K562 (cell line): ENCODE results near the gene NUCKS1. TPM values are rescaled to one million over a fixed set of nuclear protein-coding genes. Genes with fewer than 3 reads are reported as not detected.

ENCODE experiments used
- ARID3B ChIP-seq: fragments of 250-450 bp; sonication (Bioruptor Pico); IDR thresholded peaks from 2 replicates; pipeline ENCODE4 v1.4.0; 2020; ENCODE audit warnings: borderline replicate concordance
- ARID4B ChIP-seq: sonication (generic); formaldehyde crosslinking; IDR thresholded peaks from 2 replicates; pipeline ENCODE4 v1.8.0; 2022; ENCODE audit warnings: mild to moderate bottlenecking, missing genetic modification reagents
- BMI1 ChIP-seq: fragments of 150-350 bp; IDR thresholded peaks from 2 replicates; pipeline ENCODE4 v1.6.1; 2014; ENCODE audit warnings: low read length
- BRF1 ChIP-seq: IDR thresholded peaks from 3 replicates; pipeline ENCODE4 v1.6.1; 2011; ENCODE audit warnings: borderline replicate concordance, mild to moderate bottlenecking; ENCODE audit not compliant: insufficient read length; ENCODE audit errors: extremely low read depth
- CC2D1A ChIP-seq: fragments of 450-650 bp; IDR thresholded peaks from 2 replicates; pipeline ENCODE4 v1.6.1; 2017; ENCODE audit warnings: mild to moderate bottlenecking
- CTCFL ChIP-seq: IDR thresholded peaks from 2 replicates; pipeline ENCODE4 v1.6.1; 2011; ENCODE audit warnings: borderline replicate concordance, low read depth, mild to moderate bottlenecking, moderate library complexity, low read length; ENCODE audit not compliant: insufficient read depth, poor library complexity, severe bottlenecking
- GABPB2 ChIP-seq: fragments of 250-450 bp; sonication (Bioruptor Pico); conservative IDR thresholded peaks from 2 replicates; pipeline ENCODE4 v1.5.1; 2021; ENCODE audit warnings: mild to moderate bottlenecking
- GTF2B ChIP-seq: IDR thresholded peaks from 2 replicates; pipeline ENCODE4 v1.6.1; 2011; ENCODE audit not compliant: insufficient read length; ENCODE audit errors: extremely low read depth
- ILF3 ChIP-seq: fragments of 450-650 bp; IDR thresholded peaks from 2 replicates; pipeline ENCODE4 v1.6.1; 2018; ENCODE audit warnings: antibody characterized with exemption, mild to moderate bottlenecking, moderate library complexity, borderline replicate concordance
- KLF13 ChIP-seq: fragments of 450-650 bp; IDR thresholded peaks from 2 replicates; pipeline ENCODE4 v1.6.1; 2016; ENCODE audit warnings: missing genetic modification characterization, low read depth, mild to moderate bottlenecking, missing compliant biosample characterization, moderate library complexity, borderline replicate concordance
- NFIC ChIP-seq: fragments of 450-650 bp; IDR thresholded peaks from 2 replicates; pipeline ENCODE4 v1.6.1; 2017; ENCODE audit warnings: mild to moderate bottlenecking, inconsistent platforms
- PRMT5 ChIP-seq: sonication (generic); formaldehyde crosslinking; IDR thresholded peaks from 2 replicates; pipeline ENCODE4 v1.5.0; 2020; ENCODE audit warnings: missing genetic modification reagents
- SMARCA5 ChIP-seq: fragments of 450-650 bp; IDR thresholded peaks from 2 replicates; pipeline ENCODE4 v1.6.1; 2016
- SP1 ChIP-seq: sonication (generic); formaldehyde crosslinking; IDR thresholded peaks from 2 replicates; pipeline ENCODE4 v1.8.1; 2022; ENCODE audit warnings: mild to moderate bottlenecking, missing genetic modification reagents
- TCF3 ChIP-seq: sonication (generic); formaldehyde crosslinking; IDR thresholded peaks from 2 replicates; pipeline ENCODE4 v1.4.0; 2020; ENCODE audit warnings: mild to moderate bottlenecking, missing genetic modification reagents
- ZNF384 ChIP-seq: IDR thresholded peaks from 2 replicates; pipeline ENCODE4 v1.6.1; 2012; ENCODE audit warnings: low read depth, low read length, improper control_type of control experiment
- polyA plus RNA-seq, 8 experiments: library from polyadenylated mRNA; depleted of rRNA in 4 of 8; stranded (reverse) in 5 of 8; unstranded in 3 of 8; fragments of >200 nt; fragmentation: Nextera tagmentation in 2 of 8; fragmentation: Illumina TruSeq in 1 of 8; extraction: Ambion mirVana in 2 of 8; extraction: Trizol in 1 of 8; gene quantifications; 2 replicates each; pipeline versions ENCODE4 v1.2.1 to v1.2.3, GENCODE V29; 2011 to 2014; ENCODE audit warnings: inconsistent platforms in 1 of 8, missing spikeins in 1 of 8
- total RNA-seq, 7 experiments: library from RNA; depleted of rRNA in 6 of 7; stranded (reverse); fragments of >200 nt in 6 of 7; fragmentation: Illumina TruSeq in 2 of 7; extraction: Trizol in 2 of 7; gene quantifications; 2 replicates each; pipeline versions ENCODE4 v1.2.1 to v1.2.3, GENCODE V29; 2011 to 2021; ENCODE audit warnings: low replicate concordance in 1 of 7

Gene NUCKS1
- total and polyA plus RNA-seq, 9 of the 15 experiments (the other 6 are each of a cell fraction or from before 2014, with no cell fraction given) = 66.7 to 244 (median 149) TPM

GRCh38 chr1:205678286-205679111 lies 71.5 kb downstream of the NUCKS1 start (continued):
- peak; percentile 99 for TF ChIP-seq TCF3 (CRISPR knock-in tag)
- TF ChIP-seq ARID4B = peak; percentile 79
- TF ChIP-seq SMARCA5 = peak; percentile 69; the same call in 1 of the 2 replicates
- TF ChIP-seq ZNF384 = no peak; the same call in 1 of the 2 replicates
- TF ChIP-seq PRMT5 = no peak
- TF ChIP-seq GTF2B = no peak
- peak; percentile 68 for TF ChIP-seq SP1 (CRISPR knock-in tag)
- TF ChIP-seq GABPB2 (CRISPR knock-in tag) = no peak
- TF ChIP-seq CTCFL = no peak
- TF ChIP-seq BMI1 = no peak
- TF ChIP-seq ILF3 = no peak
- peak; percentile 94 for TF ChIP-seq CC2D1A
- TF ChIP-seq ARID3B = no peak
- peak; percentile 98 for TF ChIP-seq NFIC
- peak; percentile 89; the same call in 1 of the 2 replicates for TF ChIP-seq KLF13
- no peak for TF ChIP-seq BRF1
